ENCODE results near the gene SOAT2. TPM values are rescaled to one million over a fixed set of nuclear protein-coding genes. Genes with fewer than 3 reads are reported as not detected.
A peak's percentile ranks its signal among the peaks of the same experiment; 100 is the strongest.
"Not testable (repeated sequence)": the region's sequence is repeated elsewhere in the genome, so short reads cannot be mapped to it uniquely, and the experiment has no call there.

The SOAT2 gene
- total RNA-seq, 2 donors from 2014 or later: not detected

DNA sequence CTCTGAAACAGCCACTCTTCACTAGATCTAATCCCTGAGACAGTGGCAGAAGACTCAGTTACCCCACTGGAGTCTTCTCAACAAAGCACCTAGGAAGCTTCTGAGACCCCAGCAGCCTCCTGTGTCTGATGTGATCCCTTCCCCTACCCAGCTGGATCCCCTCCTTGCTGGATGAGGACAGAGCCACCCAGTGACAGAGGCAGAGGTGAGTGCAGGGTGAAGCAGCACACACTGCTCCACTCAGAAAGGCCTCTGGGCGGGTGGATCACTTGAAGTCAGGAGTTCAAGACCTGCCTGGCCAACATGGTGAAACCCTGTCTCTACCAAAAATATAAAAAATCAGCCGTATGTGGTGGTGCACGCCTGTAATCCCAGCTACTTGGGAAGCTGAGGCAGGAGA, 26.8 kb upstream of the SOAT2 start:
- ATAC-seq (no peak), DNase-seq (no peak)
- intact Hi-C loops (cut with DNase I, micrococcal nuclease): no loop called here

GRCh38 chr12:53077030-53077429, 26.3 kb upstream of the SOAT2 start:
- ATAC-seq (no peak), DNase-seq (no peak)
- intact Hi-C loops (cut with DNase I, micrococcal nuclease): no loop called here

GRCh38 chr12:53078425-53079225, 24.7 kb upstream of the SOAT2 start:
- ATAC-seq (peak; percentile 31), DNase-seq (peak in 1 of 2 donors; percentile 74)
- intact Hi-C loops (cut with DNase I, micrococcal nuclease): no loop called here

DNA sequence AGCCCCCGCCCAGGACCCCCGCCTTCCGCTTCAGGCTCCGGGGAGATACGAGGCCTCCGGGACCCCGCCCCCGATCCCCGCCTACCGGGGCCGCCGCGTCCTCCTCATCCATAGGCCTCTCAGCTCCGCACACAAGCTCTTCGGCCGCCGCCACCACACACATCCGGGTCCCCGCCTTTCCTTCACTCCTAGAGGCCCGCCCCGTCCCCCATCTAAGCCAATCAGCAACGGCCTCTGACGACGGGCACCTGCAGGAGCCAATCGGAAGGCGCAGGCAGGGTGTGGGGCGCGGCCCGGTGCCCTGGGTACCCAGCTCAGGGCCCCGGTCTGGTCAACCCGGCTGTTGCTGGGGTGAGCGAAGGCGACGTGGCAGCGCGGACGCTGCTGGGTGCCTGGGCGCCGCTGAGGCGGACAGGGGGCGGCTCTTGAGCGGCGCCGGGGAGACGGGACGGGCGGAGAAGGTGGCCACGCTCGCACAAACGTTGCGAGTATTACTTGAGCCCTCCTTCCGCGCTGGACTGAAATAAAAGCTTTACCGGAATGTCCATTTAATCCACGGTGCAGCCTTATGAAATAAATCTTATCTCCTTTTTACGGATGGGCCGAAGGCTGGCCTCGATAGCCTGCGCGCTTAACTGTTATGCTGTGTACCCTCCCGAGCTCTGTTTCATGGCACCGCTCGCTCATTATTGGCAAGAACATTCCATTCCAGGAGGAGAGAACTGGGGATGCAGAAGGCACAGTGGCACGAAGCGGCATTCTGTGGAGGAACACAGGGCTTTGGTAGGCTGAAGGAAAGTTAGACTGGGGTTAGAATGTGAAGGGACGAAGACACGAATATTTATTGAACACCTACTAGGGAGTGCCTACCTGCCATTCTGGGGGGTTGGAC, 23.8 kb upstream of the SOAT2 start, which contains the start of gene SPRYD3:
SPRYD3 (minus strand) TSS at position 165 of the 892 bp plus-strand sequence; CDS start at position 108, 57 bp downstream.
- DNase-seq (peak; percentile 96 to 97), ATAC-seq (peak; percentile 98)
- intact Hi-C loops (cut with DNase I, micrococcal nuclease): no loop called here

GRCh38 chr12:53082637-53083175, 20.6 kb upstream of the SOAT2 start:
- DNase-seq (no peak), ATAC-seq (no peak)
- intact Hi-C loops (cut with DNase I, micrococcal nuclease): no loop called here

DNA sequence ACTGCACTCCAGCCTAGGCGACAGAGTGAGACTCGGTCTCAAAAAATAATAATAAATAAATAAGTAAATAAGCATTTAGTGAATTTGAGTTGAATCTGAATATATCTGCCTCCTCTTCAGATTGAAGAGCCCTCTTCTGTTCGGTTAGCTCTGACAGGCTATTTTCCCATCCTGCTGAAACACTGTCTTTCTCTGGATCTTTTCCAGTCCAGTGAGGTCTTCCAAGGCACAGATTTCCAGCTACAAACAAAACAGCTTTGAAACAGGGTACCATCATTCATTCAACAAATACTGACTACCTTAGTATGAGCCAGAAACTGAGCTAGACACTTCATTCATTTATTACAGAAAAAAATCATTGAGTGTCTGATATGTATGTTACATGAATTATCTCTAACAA, 16.9 kb upstream of the SOAT2 start:
- ATAC-seq (no peak), DNase-seq (no peak)
- intact Hi-C loops (cut with DNase I, micrococcal nuclease): no loop called here

DNA sequence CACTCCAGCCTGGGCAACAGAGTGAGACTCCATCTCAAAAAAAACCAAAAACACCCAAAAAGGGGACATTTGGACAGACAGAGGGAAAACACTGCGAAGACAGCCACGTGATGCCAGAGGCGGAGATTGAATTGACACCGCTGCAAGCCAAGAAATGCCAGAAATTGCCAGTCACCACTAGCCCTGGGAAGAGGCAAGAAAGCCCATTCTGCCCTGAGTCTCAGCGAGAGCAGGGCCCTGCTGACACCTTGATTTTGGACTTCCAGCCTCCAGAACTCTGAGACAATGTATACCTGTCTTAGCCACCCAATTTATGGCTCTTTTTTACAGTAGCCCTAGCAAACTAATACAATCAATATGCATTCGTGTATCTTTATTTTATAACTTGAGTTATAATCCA, 13.2 kb upstream of the SOAT2 start:
- ATAC-seq: no peak
- intact Hi-C loops (cut with DNase I, micrococcal nuclease): no loop called here
- DNase-seq: no peak

GRCh38 chr12:53090554-53090953, 12.7 kb upstream of the SOAT2 start:
- no peak for DNase-seq
- ATAC-seq: no peak
- intact Hi-C loops (cut with DNase I, micrococcal nuclease): no loop called here

DNA sequence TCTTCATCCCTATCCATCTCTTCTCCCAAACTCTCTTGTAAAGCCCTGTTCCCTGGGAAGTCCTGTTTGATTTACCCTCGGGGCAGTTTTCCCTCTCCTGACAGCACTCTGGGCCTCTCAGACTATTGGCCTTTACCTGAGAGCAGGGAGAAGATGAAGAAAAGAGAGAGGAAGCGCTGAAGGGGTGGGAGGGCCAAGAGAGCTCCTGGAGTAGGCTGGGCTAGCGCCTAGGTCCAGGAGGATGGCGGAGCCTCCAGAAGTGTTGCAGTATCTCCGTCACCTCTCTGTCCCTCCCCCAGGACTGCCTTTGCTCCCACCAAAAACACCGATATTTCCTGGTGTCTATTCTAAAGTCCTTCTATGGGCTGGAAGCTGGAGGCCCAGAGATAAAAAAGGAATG, 11.5 kb upstream of the SOAT2 start:
- ATAC-seq: no peak
- no peak for DNase-seq
- intact Hi-C loops (cut with DNase I, micrococcal nuclease): no loop called here

GRCh38 chr12:53093777-53094393, 9.4 kb upstream of the SOAT2 start:
- DNase-seq (no peak), ATAC-seq (no peak)
- intact Hi-C loops (cut with DNase I, micrococcal nuclease): no loop called here

- DNase-seq: no peak
- no peak for ATAC-seq
- intact Hi-C loops (cut with DNase I, micrococcal nuclease): no loop called here
Observed at GRCh38 chr12:53094394-53094787, 8.9 kb upstream of the SOAT2 start.

GRCh38 chr12:53094796-53095595, 8.3 kb upstream of the SOAT2 start:
- not testable (repeated sequence) for ATAC-seq, DNase-seq
- intact Hi-C loops (cut with DNase I, micrococcal nuclease): loop anchor here in 1 of 2 donors (5.0 kb wide), 1 partner anchor 33 kb away; no protein-coding TSS in a partner anchor

- DNase-seq: not testable (repeated sequence)
Observed at GRCh38 chr12:53095596-53095895, 7.7 kb upstream of the SOAT2 start.

GRCh38 chr12:53096089-53096741, 7.1 kb upstream of the SOAT2 start:
- DNase-seq (peak in 1 of 2 donors; percentile 49), ATAC-seq (no peak)
- intact Hi-C loops (cut with DNase I, micrococcal nuclease): loop anchor here in 1 of 2 donors (5.0 kb wide), 1 partner anchor 34 kb away; no protein-coding TSS in a partner anchor

More at GRCh38 chr12:53095596-53095895, 7.7 kb upstream of the SOAT2 start:
- not testable (repeated sequence) for ATAC-seq
- intact Hi-C loops (cut with DNase I, micrococcal nuclease): loop anchor here in 1 of 2 donors (5.0 kb wide), 1 partner anchor 33 kb away; no protein-coding TSS in a partner anchor

DNA sequence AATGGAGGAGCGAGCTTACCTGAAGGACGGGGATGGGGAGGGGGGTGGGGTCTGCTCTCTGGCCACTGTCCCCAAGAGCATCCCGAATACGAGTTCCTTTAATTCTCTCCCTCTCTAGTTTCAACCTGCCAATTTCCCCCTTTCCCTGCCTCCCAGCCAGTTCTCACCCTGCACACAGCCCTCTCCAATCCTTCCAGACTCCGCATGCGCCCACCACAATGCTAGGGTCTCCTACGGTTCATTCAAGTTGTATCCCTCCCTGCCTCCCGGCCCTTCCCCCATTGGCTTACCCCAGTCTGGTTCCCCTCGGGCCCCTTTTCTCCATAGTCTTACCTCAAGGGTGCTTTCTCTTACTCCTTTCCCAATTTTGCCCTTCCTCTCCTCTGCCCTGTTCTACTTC, 6.5 kb upstream of the SOAT2 start:
- intact Hi-C loops (cut with DNase I, micrococcal nuclease): loop anchor here in 1 of 2 donors (5.0 kb wide), 1 partner anchor 34 kb away; no protein-coding TSS in a partner anchor
- DNase-seq: no peak
- no peak for ATAC-seq

DNA sequence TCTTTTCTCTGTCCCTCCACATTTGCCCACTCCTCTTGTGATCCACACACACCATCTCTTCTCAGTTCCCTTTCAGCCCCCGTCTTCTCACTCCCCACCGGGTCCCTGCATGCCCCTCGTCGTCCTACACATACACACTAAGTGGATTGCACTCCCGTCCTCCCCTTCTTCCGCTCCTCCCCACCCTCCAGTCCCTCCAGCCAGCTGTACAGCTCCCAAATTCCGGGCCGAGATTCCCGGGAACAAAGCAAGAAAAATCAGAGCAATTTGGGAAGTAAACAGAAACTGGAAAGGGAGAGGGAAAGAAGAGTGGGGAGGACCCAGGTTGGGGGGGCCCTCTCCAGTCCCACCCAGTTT, 6.1 kb upstream of the SOAT2 start:
- no peak for DNase-seq
- intact Hi-C loops (cut with DNase I, micrococcal nuclease): loop anchor here in 1 of 2 donors (5.0 kb wide), 1 partner anchor 35 kb away; no protein-coding TSS in a partner anchor
- peak; percentile 15 for ATAC-seq

DNA sequence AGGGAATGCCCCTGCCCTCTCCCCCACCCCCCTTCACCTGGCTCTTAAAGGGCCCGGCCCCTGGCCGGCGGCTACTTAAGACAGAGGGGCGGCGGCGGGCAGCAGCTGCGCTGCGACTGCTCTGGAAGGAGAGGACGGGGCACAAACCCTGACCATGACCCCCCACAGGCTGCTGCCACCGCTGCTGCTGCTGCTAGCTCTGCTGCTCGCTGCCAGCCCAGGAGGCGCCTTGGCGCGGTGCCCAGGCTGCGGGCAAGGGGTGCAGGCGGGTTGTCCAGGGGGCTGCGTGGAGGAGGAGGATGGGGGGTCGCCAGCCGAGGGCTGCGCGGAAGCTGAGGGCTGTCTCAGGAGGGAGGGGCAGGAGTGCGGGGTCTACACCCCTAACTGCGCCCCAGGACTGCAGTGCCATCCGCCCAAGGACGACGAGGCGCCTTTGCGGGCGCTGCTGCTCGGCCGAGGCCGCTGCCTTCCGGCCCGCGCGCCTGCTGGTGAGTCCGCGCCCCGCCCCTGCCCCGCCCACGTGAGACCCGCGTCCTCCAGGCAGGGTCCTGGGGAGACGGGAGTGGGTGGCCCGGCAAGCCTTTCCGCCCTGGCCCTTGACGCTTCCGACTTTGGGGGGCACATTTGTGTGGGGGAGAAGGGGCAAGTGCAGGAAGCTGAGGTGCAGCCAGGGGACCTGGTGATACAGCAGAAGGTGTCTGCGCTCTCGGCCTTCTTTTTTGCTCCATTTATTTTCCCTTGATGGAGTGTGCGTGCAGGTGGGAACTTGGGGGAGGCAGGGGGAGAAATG, 5.5 kb upstream of the SOAT2 start, which contains the start of gene IGFBP6:
IGFBP6 (plus strand) TSS at position 104 of the 790 bp plus-strand sequence; CDS start at position 155, 51 bp downstream.
- peak; percentile 42 to 75 for DNase-seq
- intact Hi-C loops (cut with DNase I, micrococcal nuclease): loop anchor here in 1 of 2 donors (5.0 kb wide), 1 partner anchor 35 kb away; no protein-coding TSS in a partner anchor
- ATAC-seq: peak; percentile 74
